GM12878 (cell line): ENCODE measurements around the gene MEI1. TPM values are rescaled to one million over a fixed set of nuclear protein-coding genes. Genes with fewer than 3 reads are reported as not detected.

ENCODE experiments used
- ATAC-seq: fragments of 200-7000 bp; cut with Tn5 transposase; 3 replicates; pipeline ENCODE4 v1.9.1; 2020; ENCODE audit warnings: mild to moderate bottlenecking, moderate library complexity
- BruUV-seq: library from RNA; stranded (reverse); fragments of 400-500 nt; replicated peaks from 2 replicates; lab custom pipeline; 2021; lab: Mats Ljungman, UMichigan
- CTCF ChIA-PET: fragments of 300-600 bp; sonication (Branson Sonifier 250); formaldehyde crosslinking; extraction: SDS; loops from one replicate; lab custom pipeline; 2021; ENCODE audit warnings: inconsistent platforms; lab: Yijun Ruan, JAX
- POLR2A ChIA-PET: fragments of 350-600 bp; formaldehyde crosslinking; extraction: SDS; loops from one replicate; lab custom pipeline; 2021; ENCODE audit warnings: inconsistent platforms; lab: Charles Lee
- RAD21 ChIA-PET: fragments of 300-600 bp; sonication (Branson Sonifier 250); formaldehyde crosslinking; loops from one replicate; lab custom pipeline; 2023; ENCODE audit warnings: antibody characterized with exemption; ENCODE audit not compliant: unreplicated experiment; lab: Charles Lee
- SMC1A ChIA-PET: fragments of 300-600 bp; sonication (Branson Sonifier 250); formaldehyde crosslinking; loops from one replicate; lab custom pipeline; 2023; ENCODE audit not compliant: unreplicated experiment, uncharacterized antibody; lab: Charles Lee
- DNase-seq: peaks from one replicate; pipeline ENCODE4 v3.0.0-alpha.2; 2011; ENCODE audit warnings: low read depth, low spot score
- FAIRE-seq: peaks from 3 replicates; lab custom pipeline; 2011; peaks lifted over from hg19 to GRCh38; lab: Jason Lieb, UNC
- H2AFZ ChIP-seq: 2 replicates; pipeline ENCODE4 v1.6.0; 2011; ENCODE audit warnings: low read depth, low read length, control low read depth; ENCODE audit not compliant: control insufficient read depth
- H3K27ac ChIP-seq: 2 replicates; pipeline ENCODE4 v1.5.1; 2011; ENCODE audit warnings: control low read depth; ENCODE audit not compliant: control insufficient read depth, insufficient read depth
- H3K27me3 ChIP-seq, 2 experiments: replicated peaks in 1 of 2; 2 replicates each; pipeline versions ENCODE4 v1.6.0 to v1.6.1; 2011; ENCODE audit warnings: low read length in 1 of 2; ENCODE audit not compliant: control insufficient read depth in 2 of 2, insufficient read depth in 2 of 2
- H3K36me3 ChIP-seq, 2 experiments: 2 replicates each; pipeline ENCODE4 v1.5.1; 2011; ENCODE audit warnings: low read length in 1 of 2; ENCODE audit not compliant: control insufficient read depth in 2 of 2, insufficient read depth in 2 of 2
- H3K4me1 ChIP-seq: 2 replicates; pipeline ENCODE4 v1.6.1; 2011; ENCODE audit warnings: mild to moderate bottlenecking, low read length, moderate library complexity, mixed read lengths; ENCODE audit not compliant: control insufficient read depth, insufficient read depth
- H3K4me2 ChIP-seq: 2 replicates; pipeline ENCODE4 v1.6.0; 2011; ENCODE audit warnings: control low read depth; ENCODE audit not compliant: control insufficient read depth, insufficient read depth
- H3K4me3 ChIP-seq: fragments of 200-600 bp; sonication (generic); 2 replicates; pipeline ENCODE4 v1.5.1; 2016
- H3K79me2 ChIP-seq: 2 replicates; pipeline ENCODE4 v1.6.0; 2011; ENCODE audit warnings: low read length; ENCODE audit not compliant: control insufficient read depth, insufficient read depth
- H3K9ac ChIP-seq: 2 replicates; pipeline ENCODE4 v1.8.0; 2011; ENCODE audit warnings: low read length, control low read depth, mixed read lengths; ENCODE audit not compliant: control insufficient read depth, insufficient read depth
- H3K9me3 ChIP-seq: replicated peaks from 3 replicates; pipeline ENCODE4 v1.5.1; 2011; ENCODE audit warnings: mild to moderate bottlenecking, low read length; ENCODE audit not compliant: control insufficient read depth, insufficient read depth
- H4K20me1 ChIP-seq: 2 replicates; pipeline ENCODE4 v1.6.0; 2011; ENCODE audit not compliant: control insufficient read depth, insufficient read depth
- CBFB ChIP-seq: IDR thresholded peaks from 2 replicates; pipeline ENCODE4 v1.6.1; 2016; ENCODE audit warnings: antibody characterized with exemption, low read depth
- EZH2 ChIP-seq: IDR thresholded peaks from 2 replicates; pipeline ENCODE4 v1.6.1; 2012; ENCODE audit warnings: low read depth, mild to moderate bottlenecking, control low read depth, inconsistent platforms, low read length, borderline replicate concordance; ENCODE audit not compliant: control insufficient read depth
- JUND ChIP-seq: IDR thresholded peaks from 2 replicates; pipeline ENCODE4 v1.6.1; 2012; ENCODE audit warnings: low read depth, mild to moderate bottlenecking, low read length, improper control_type of control experiment, moderate library complexity
- MEF2B ChIP-seq: fragments of 450-650 bp; IDR thresholded peaks from 2 replicates; pipeline ENCODE4 v1.6.1; 2018; ENCODE audit warnings: mild to moderate bottlenecking, moderate library complexity; ENCODE audit not compliant: partially characterized antibody, poor library complexity, severe bottlenecking
- NFXL1 ChIP-seq: fragments of 450-650 bp; IDR thresholded peaks from 2 replicates; pipeline ENCODE4 v1.6.1; 2017; ENCODE audit warnings: antibody characterized with exemption, mild to moderate bottlenecking, borderline replicate concordance
- PAX8 ChIP-seq: fragments of 450-650 bp; IDR thresholded peaks from 2 replicates; pipeline ENCODE4 v1.6.1; 2017; ENCODE audit warnings: mild to moderate bottlenecking, moderate library complexity
- RAD21 ChIP-seq: IDR thresholded peaks from 2 replicates; pipeline ENCODE4 v1.6.1; 2011; ENCODE audit warnings: mild to moderate bottlenecking, low read depth, low read length, moderate library complexity; ENCODE audit not compliant: insufficient read depth
- RFX5 ChIP-seq: IDR thresholded peaks from 2 replicates; pipeline ENCODE4 v1.6.1; 2011; ENCODE audit warnings: low read depth, low read length, improper control_type of control experiment
- SIN3A ChIP-seq: IDR thresholded peaks from 2 replicates; pipeline ENCODE4 v1.6.1; 2012; ENCODE audit warnings: low read depth, low read length, improper control_type of control experiment
- SMC3 ChIP-seq: IDR thresholded peaks from 2 replicates; pipeline ENCODE4 v1.6.1; 2011; ENCODE audit warnings: low read length, improper control_type of control experiment, borderline replicate concordance
- STAT1 ChIP-seq: fragments of 450-650 bp; conservative IDR thresholded peaks from 2 replicates; pipeline ENCODE4 v1.6.1; 2014; ENCODE audit warnings: antibody characterized with exemption, mild to moderate bottlenecking
- STAT3 ChIP-seq: IDR thresholded peaks from 2 replicates; pipeline ENCODE4 v1.6.1; 2011; ENCODE audit warnings: low read depth, low read length, improper control_type of control experiment
- ZBTB40 ChIP-seq: fragments of 450-650 bp; IDR thresholded peaks from 2 replicates; pipeline ENCODE4 v1.6.1; 2016; ENCODE audit warnings: mild to moderate bottlenecking, moderate library complexity, borderline replicate concordance
- ZNF207 ChIP-seq: fragments of 450-650 bp; IDR thresholded peaks from 2 replicates; pipeline ENCODE4 v1.6.1; 2014; ENCODE audit warnings: antibody characterized with exemption, mild to moderate bottlenecking, borderline replicate concordance
- ZNF217 ChIP-seq: fragments of 450-650 bp; IDR thresholded peaks from 2 replicates; pipeline ENCODE4 v1.6.1; 2017; ENCODE audit warnings: antibody characterized with exemption, mild to moderate bottlenecking
- ZNF622 ChIP-seq: fragments of 450-650 bp; IDR thresholded peaks from 2 replicates; pipeline ENCODE4 v1.6.1; 2017; ENCODE audit warnings: mild to moderate bottlenecking, inconsistent platforms
- ZSCAN29 ChIP-seq: fragments of 450-650 bp; IDR thresholded peaks from 2 replicates; pipeline ENCODE4 v1.6.1; 2017; ENCODE audit warnings: mild to moderate bottlenecking, moderate library complexity
- ZZZ3 ChIP-seq: IDR thresholded peaks from 2 replicates; pipeline ENCODE4 v1.6.1; 2011; ENCODE audit warnings: low read depth; ENCODE audit not compliant: control insufficient read depth, insufficient read length
- WGBS: methylation state at CpG from one replicate; pipeline ENCODE4 v1.1.6; 2016; ENCODE audit warnings: low lambda C conversion rate; ENCODE audit not compliant: insufficient replicate concordance, insufficient coverage; ENCODE audit errors: missing lambda C conversion rate; 5-methylcytosine and 5-hydroxymethylcytosine counted together
- in situ Hi-C: fragments of 300-500 bp; cut with MboI; formaldehyde crosslinking; loops from 9 replicates; pipeline ENCODE4 v1.14.3; 2018; ENCODE audit warnings: mixed read lengths
- intact Hi-C: fragments of 100-400 bp; cut with micrococcal nuclease; formaldehyde crosslinking; loops from one replicate; pipeline ENCODE4 v1.14.2; 2022; ENCODE audit not compliant: unreplicated experiment
- polyA plus RNA-seq, 11 experiments: library from polyadenylated mRNA; depleted of rRNA in 4 of 11; unstranded in 6 of 11; stranded (reverse) in 5 of 11; fragments of >200 nt; fragmentation: Nextera tagmentation in 4 of 11; fragmentation: Illumina TruSeq in 1 of 11; extraction: Ambion mirVana in 4 of 11; extraction: Trizol in 1 of 11; gene quantifications; 1 replicate in 1 of 11; 2 replicates in 10 of 11; pipeline versions ENCODE4 v1.2.1 to v1.2.3, GENCODE V29; 2011 to 2016; ENCODE audit warnings: inconsistent platforms in 2 of 11, missing spikeins in 2 of 11, low read depth in 1 of 11
- total RNA-seq, 4 experiments: library from RNA; depleted of rRNA in 3 of 4; stranded (reverse); fragments of >200 nt in 3 of 4; fragmentation: Illumina TruSeq in 1 of 4; extraction: Trizol in 1 of 4; gene quantifications; 2 replicates each; pipeline versions ENCODE4 v1.2.1 to v1.2.3, GENCODE V29; 2013 to 2021
- TF ChIP-seq, protein P1 (sequence below): fragments of 450-650 bp; IDR thresholded peaks from 2 replicates; pipeline ENCODE4 v1.6.1; 2017; ENCODE audit warnings: low read depth, mild to moderate bottlenecking, moderate library complexity

The MEI1 gene
- total and polyA plus RNA-seq, 10 of the 15 experiments (the other 5 are each of a cell fraction or from before 2014, with no cell fraction given): 27.9 to 48.9 (median 35.8) TPM

DNA sequence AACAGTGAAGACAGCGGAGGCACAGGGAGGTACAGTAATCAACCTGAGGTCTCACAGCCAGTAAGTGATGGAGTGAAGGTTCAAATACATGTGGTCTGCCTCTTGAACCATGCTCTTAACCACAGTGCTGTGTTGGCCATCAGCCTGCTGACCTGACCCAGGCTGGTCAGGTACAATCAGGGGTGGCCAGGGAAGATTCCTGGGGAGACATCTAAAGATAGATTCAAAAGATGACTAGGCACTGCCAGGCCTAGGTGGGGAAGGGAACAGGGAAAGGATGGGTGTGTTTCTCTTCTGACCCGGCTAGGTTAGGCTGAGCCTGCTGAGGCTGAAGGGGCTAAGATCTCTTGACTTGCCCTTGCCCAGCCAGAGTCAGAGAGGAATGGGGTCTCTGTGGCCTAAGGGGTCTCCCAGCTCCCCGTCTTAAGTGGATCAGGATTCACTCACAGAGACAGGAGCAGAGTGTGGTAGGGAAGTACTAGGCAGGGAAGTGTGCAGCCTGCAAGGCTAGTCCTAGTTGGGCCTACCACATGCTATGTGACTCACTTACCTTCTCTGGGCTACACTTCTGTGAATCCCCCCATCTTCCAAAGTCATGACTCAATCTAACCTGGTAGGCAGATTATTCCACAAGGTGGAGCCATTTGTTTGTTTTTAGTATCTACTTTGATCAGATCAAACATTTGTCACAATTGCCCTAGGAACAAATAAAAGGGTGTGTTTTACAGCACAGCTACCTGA lies 123.2 kb downstream of the MEI1 start:
- Histone ChIP-seq H3K9ac (no peak overlapping the region), H3K4me2 (no peak overlapping the region), H3K9me3 (no peaks in the 10 kb centered on the region), H3K27me3 (no peaks in the 10 kb centered on the region), H3K27ac (no peak overlapping the region), H4K20me1 (no peaks in the 10 kb centered on the region), H3K36me3 (peaks cover 12 to 15% of the 10 kb centered on the region in 2 experiments), H3K4me3 (no peak overlapping the region), H3K4me1 (no peaks in the 10 kb centered on the region; the same call in 1 of the 2 replicates), H3K79me2 (no peaks in the 10 kb centered on the region), H2AFZ (no peak overlapping the region)
- DNase-seq (peak; percentile 47), ATAC-seq (peak; percentile 92), FAIRE-seq (peak; percentile 56)
- intact Hi-C loops: loop anchor here (1.0 to 5.0 kb wide), 2 partner anchors 35 to 119 kb away; no protein-coding TSS in a partner anchor
- CTCF ChIA-PET: interaction anchor here (0.6 to 3.3 kb wide), 17 partner anchors 10 to 142 kb away, joined by 3 to 22 read pairs (median 4); partner anchors contain the start of genes CCDC134, CENPM, MEI1 and SREBF2
- no TSS peak for BruUV-seq
- 73% methylated on average over 3 of the region's 3 CpGs for WGBS
- in situ Hi-C loops: no loop called here
- POLR2A ChIA-PET: interaction anchor here (0.5 to 1.5 kb wide), 5 partner anchors 10 to 118 kb away, joined by 3 to 4 read pairs (median 3); partner anchors contain the start of gene SREBF2
- SMC1A ChIA-PET: interaction anchor here (0.6 to 1.8 kb wide), 6 partner anchors 89 to 136 kb away, joined by 3 to 10 read pairs (median 4); partner anchors contain the start of gene MEI1
- RAD21 ChIA-PET: interaction anchor here (0.6 to 2.9 kb wide), 7 partner anchors 17 to 120 kb away, joined by 3 to 14 read pairs (median 4); no protein-coding TSS in a partner anchor
- TF ChIP-seq ZZZ3 (no peak), ZBTB40 (no peak), SMC3 (peak; percentile 77; the same call in 1 of the 2 replicates), ZNF217 (no peak), ZNF622 (no peak), RAD21 (peak; percentile 82), JUND (no peak), ZNF207 (no peak), MEF2B (no peak), EZH2 (no peak), CBFB (no peak), ZSCAN29 (no peak), PAX8 (no peak), STAT1 (no peak), RFX5 (no peak), NFXL1 (no peak), SIN3A (no peak), STAT3 (no peak)
- TF ChIP-seq, protein P1, sequence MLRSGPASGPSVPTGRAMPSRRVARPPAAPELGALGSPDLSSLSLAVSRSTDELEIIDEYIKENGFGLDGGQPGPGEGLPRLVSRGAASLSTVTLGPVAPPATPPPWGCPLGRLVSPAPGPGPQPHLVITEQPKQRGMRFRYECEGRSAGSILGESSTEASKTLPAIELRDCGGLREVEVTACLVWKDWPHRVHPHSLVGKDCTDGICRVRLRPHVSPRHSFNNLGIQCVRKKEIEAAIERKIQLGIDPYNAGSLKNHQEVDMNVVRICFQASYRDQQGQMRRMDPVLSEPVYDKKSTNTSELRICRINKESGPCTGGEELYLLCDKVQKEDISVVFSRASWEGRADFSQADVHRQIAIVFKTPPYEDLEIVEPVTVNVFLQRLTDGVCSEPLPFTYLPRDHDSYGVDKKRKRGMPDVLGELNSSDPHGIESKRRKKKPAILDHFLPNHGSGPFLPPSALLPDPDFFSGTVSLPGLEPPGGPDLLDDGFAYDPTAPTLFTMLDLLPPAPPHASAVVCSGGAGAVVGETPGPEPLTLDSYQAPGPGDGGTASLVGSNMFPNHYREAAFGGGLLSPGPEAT: 0 out of 2 replicates have a peak, but pooled peaks have one; percentile 23
